Keratinocyte (primary cell): ENCODE data around the gene DGKD. TPM values are rescaled to one million over a fixed set of nuclear protein-coding genes. Genes with fewer than 3 reads are reported as not detected.

Source experiments
- DNase-seq: peaks from one replicate; pipeline ENCODE4 v3.0.0-alpha.2; 2011; ENCODE audit warnings: low read depth, missing footprints, low spot score
- FAIRE-seq: peaks from 2 replicates; lab custom pipeline; 2011; peaks lifted over from hg19 to GRCh38; lab: Jason Lieb, UNC
- H2AFZ ChIP-seq: 2 replicates; pipeline ENCODE4 v1.6.0; 2012; ENCODE audit warnings: low read length, control low read depth, inconsistent platforms; ENCODE audit not compliant: control insufficient read depth
- H3K27ac ChIP-seq: 2 replicates; pipeline ENCODE4 v1.5.1; 2011; ENCODE audit warnings: low read length; ENCODE audit not compliant: control insufficient read depth, insufficient read depth
- H3K27me3 ChIP-seq: 3 replicates; pipeline ENCODE4 v1.6.0; 2011; ENCODE audit warnings: low read length; ENCODE audit not compliant: control insufficient read depth, insufficient read depth; ENCODE audit errors: extremely low read depth
- H3K36me3 ChIP-seq, 2 experiments: 2 replicates in 1 of 2; 3 replicates in 1 of 2; pipeline ENCODE4 v1.5.1; 2011; ENCODE audit warnings: low read length in 2 of 2, mild to moderate bottlenecking in 1 of 2; ENCODE audit not compliant: control insufficient read depth in 2 of 2, insufficient read depth in 2 of 2; ENCODE audit errors: extremely low read depth in 1 of 2
- H3K4me1 ChIP-seq: 3 replicates; pipeline ENCODE4 v1.5.1; 2011; ENCODE audit warnings: low read length; ENCODE audit not compliant: control insufficient read depth, insufficient read depth; ENCODE audit errors: extremely low read depth
- H3K4me2 ChIP-seq: 3 replicates; pipeline ENCODE4 v1.6.0; 2011; ENCODE audit warnings: low read depth, low read length; ENCODE audit not compliant: control insufficient read depth, insufficient read depth; ENCODE audit errors: extremely low read depth
- H3K4me3 ChIP-seq, 3 experiments: fragments of 200-600 bp in 1 of 3; sonication (generic) in 1 of 3; 2 replicates in 2 of 3; 3 replicates in 1 of 3; pipeline ENCODE4 v1.5.1; 2011 to 2016; ENCODE audit warnings: low read length in 3 of 3, mild to moderate bottlenecking in 3 of 3, control low read depth in 2 of 3, inconsistent platforms in 1 of 3, low read depth in 1 of 3, mixed read lengths in 1 of 3, mixed run types in 1 of 3, moderate library complexity in 1 of 3; ENCODE audit not compliant: control insufficient read depth in 2 of 3, insufficient read depth in 2 of 3; ENCODE audit errors: extremely low read depth in 1 of 3
- H3K79me2 ChIP-seq: 2 replicates; pipeline ENCODE4 v1.6.0; 2012; ENCODE audit warnings: low read length; ENCODE audit not compliant: control insufficient read depth, insufficient read depth
- H3K9ac ChIP-seq: 3 replicates; pipeline ENCODE4 v1.6.0; 2011; ENCODE audit warnings: low read length; ENCODE audit not compliant: control insufficient read depth, insufficient read depth; ENCODE audit errors: extremely low read depth
- H3K9me1 ChIP-seq: 3 replicates; pipeline ENCODE4 v1.6.0; 2011; ENCODE audit warnings: low read length; ENCODE audit not compliant: control insufficient read depth, insufficient read depth; ENCODE audit errors: extremely low read depth
- H3K9me3 ChIP-seq: 2 replicates; pipeline ENCODE4 v1.5.1; 2012; ENCODE audit warnings: low read depth, low read length; ENCODE audit not compliant: control insufficient read depth
- H4K20me1 ChIP-seq: 3 replicates; pipeline ENCODE4 v1.6.0; 2011; ENCODE audit warnings: low read length; ENCODE audit not compliant: control insufficient read depth, insufficient read depth; ENCODE audit errors: extremely low read depth
- CTCF ChIP-seq, 3 experiments: IDR thresholded peaks in 1 of 3; conservative IDR thresholded peaks in 1 of 3; optimal IDR thresholded peaks in 1 of 3; 2 replicates in 2 of 3; 3 replicates in 1 of 3; pipeline versions ENCODE3 to v1.5.1; 2011; ENCODE audit warnings: low read length in 3 of 3, mild to moderate bottlenecking in 3 of 3, moderate library complexity in 2 of 3, control low read depth in 1 of 3, inconsistent platforms in 1 of 3; ENCODE audit not compliant: insufficient read depth in 2 of 3; ENCODE audit errors: extremely low read depth in 1 of 3
- EZH2 ChIP-seq: IDR thresholded peaks from one replicate; pipeline ENCODE4 v1.6.1; 2012; ENCODE audit warnings: inconsistent platforms, mild to moderate bottlenecking, low read length, moderate library complexity
- dilution Hi-C: fragments of 300-500 bp; cut with MboI; formaldehyde crosslinking; loops from one replicate; pipeline ENCODE4 v1.7.0; 2020; ENCODE audit warnings: low sequenced_read_pairs; ENCODE audit not compliant: extremely low pct_ligation_motif_present
- polyA plus RNA-seq, 5 experiments: library from polyadenylated mRNA; depleted of rRNA in 3 of 5; stranded (reverse) in 3 of 5; stranded (forward) in 1 of 5; unstranded in 1 of 5; fragments of >200 nt; gene quantifications; 1 replicate in 1 of 5; 2 replicates in 3 of 5; 3 replicates in 1 of 5; pipeline versions ENCODE4 v1.2.1 to v1.2.3, GENCODE V29; 2011 to 2012; ENCODE audit warnings: missing spikeins in 2 of 5, low read depth in 1 of 5, low replicate concordance in 1 of 5

Gene DGKD
- polyA plus RNA-seq, 1 donor (not counting 4 experiments of a cell fraction or from before 2014, with no cell fraction given), result 6.1 TPM

GRCh38 chr2:233462826-233463470, 108.7 kb downstream of the DGKD start:
- dilution Hi-C loops, result no loop called here
- Histone ChIP-seq H3K4me2 (no peak overlapping the region), H3K27ac (no peak overlapping the region), H3K27me3 (no peaks in the 10 kb centered on the region), H4K20me1 (no peaks in the 10 kb centered on the region), H3K79me2 (no peaks in the 10 kb centered on the region), H3K9me1 (no peaks in the 10 kb centered on the region), H3K9me3 (no peaks in the 10 kb centered on the region), H2AFZ (no peak overlapping the region), H3K9ac (no peak overlapping the region), H3K4me1 (no peaks in the 10 kb centered on the region), H3K4me3 (no peak overlapping the region), H3K36me3 (peaks cover 11 to 20% of the 10 kb centered on the region in 2 experiments)
- DNase-seq (no peak), FAIRE-seq (no peak)
- TF ChIP-seq CTCF (optimal IDR thresholded peaks at IDR 0.05 in 1 of 3, IDR thresholded peaks at IDR 0.05 in 1 of 3, conservative IDR thresholded peaks at IDR 0.05 in 1 of 3; ENCODE audit: extremely low read depth in 1 of 3, insufficient read depth in 2 of 3, low read length in 3 of 3) (no peak), EZH2 (no peak)

DNA sequence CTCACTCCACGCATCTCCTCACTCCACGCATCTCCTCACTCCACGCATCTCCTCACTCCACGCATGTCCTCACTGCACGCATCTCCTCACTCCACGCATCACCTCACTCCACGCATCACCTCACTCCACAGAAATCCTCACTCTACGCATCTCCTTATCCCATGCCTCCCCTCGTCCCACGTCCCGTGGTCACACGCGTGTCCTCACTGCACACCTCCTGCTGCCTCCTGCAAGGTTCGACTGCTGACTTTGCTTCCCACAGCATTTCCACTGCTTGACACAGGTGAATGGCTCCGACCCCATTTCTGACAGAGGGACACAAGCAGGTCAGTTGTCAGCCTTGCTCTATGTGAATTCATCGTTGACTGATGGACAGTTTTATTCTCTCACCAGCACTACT, 109.3 kb downstream of the DGKD start:
- Histone ChIP-seq H3K9me1 (no peaks in the 10 kb centered on the region), H3K4me3 (no peak overlapping the region), H3K4me2 (no peak overlapping the region), H3K4me1 (no peaks in the 10 kb centered on the region), H3K79me2 (no peaks in the 10 kb centered on the region), H3K27me3 (no peaks in the 10 kb centered on the region), H2AFZ (no peak overlapping the region), H3K9me3 (no peaks in the 10 kb centered on the region), H3K27ac (no peak overlapping the region), H4K20me1 (no peaks in the 10 kb centered on the region), H3K36me3 (peaks cover 11 to 21% of the 10 kb centered on the region in 2 experiments), H3K9ac (no peak overlapping the region)
- no peak for DNase-seq
- dilution Hi-C loops, result no loop called here
- TF ChIP-seq CTCF (optimal IDR thresholded peaks at IDR 0.05 in 1 of 3, IDR thresholded peaks at IDR 0.05 in 1 of 3, conservative IDR thresholded peaks at IDR 0.05 in 1 of 3; ENCODE audit: extremely low read depth in 1 of 3, insufficient read depth in 2 of 3, low read length in 3 of 3) (no peak), EZH2 (no peak)
- FAIRE-seq, result no peak
